HL-60/S4 treated with retinoic acid at 250 ng/mL for 4 days and 3 days (cell line): Measurements from ENCODE around the gene IL9R.
"Not testable (repeated sequence)": the region's sequence is repeated elsewhere in the genome, so short reads cannot be mapped to it uniquely, and the experiment has no call there.

Experiments
- in situ Hi-C: fragments of 300-500 bp; cut with MboI; formaldehyde crosslinking; loops from 2 replicates; pipeline ENCODE4 v1.7.0; 2022; ENCODE audit warnings: low sequenced_read_pairs

Gene IL9R

DNA sequence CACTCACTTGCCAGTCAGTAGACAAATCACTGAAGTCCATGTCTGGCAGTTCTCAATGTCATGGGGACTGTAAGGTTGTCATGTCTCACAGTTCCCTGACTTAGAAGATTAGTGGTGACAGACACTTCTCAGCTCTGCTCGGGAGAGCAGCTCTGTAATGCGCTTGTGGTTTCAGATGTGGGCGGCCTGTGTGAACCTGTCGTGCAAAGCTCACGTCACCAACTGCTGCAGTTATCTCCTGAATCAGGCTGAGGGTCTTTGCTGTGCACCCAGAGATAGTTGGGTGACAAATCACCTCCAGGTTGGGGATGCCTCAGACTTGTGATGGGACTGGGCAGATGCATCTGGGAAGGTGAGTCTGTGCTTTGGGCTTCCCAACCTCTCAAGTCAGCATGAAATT lies at the start of gene IL9R:
TSS of gene IL9R (plus strand) at position 261 of the 400 bp plus-strand sequence. CDS start at position 325, 64 bp downstream.
- in situ Hi-C loops = no loop called here

DNA sequence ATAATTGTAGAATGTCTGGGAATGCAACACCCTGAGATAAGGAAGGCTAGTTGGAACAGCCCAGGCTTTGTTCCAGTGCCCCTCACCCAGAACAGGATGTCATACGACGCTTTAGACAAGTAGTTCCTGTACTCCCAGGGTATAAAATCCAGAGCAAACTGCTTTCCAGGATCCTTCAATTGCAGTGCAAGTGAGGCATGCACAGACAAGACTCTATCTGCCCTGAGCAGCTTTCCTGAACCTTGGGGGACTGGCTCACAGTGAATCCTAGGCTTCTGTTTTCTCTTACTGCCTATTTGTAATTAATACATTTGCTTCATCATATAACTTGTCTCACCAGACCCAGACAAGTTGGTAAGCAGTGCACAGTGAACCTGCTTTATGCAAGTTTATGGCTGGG lies 48.4 kb upstream of the IL9R start:
- in situ Hi-C loops = no loop called here

- in situ Hi-C loops = no loop called here
Measured at GRCh38 chrX:155951237-155951789, 46.2 kb upstream of the IL9R start.

- in situ Hi-C loops = no loop called here
Measured at GRCh38 chrX:155953055-155953454, 44.4 kb upstream of the IL9R start.

GRCh38 chrX:155954793-155955192 lies 42.7 kb upstream of the IL9R start:
- in situ Hi-C loops = no loop called here

DNA sequence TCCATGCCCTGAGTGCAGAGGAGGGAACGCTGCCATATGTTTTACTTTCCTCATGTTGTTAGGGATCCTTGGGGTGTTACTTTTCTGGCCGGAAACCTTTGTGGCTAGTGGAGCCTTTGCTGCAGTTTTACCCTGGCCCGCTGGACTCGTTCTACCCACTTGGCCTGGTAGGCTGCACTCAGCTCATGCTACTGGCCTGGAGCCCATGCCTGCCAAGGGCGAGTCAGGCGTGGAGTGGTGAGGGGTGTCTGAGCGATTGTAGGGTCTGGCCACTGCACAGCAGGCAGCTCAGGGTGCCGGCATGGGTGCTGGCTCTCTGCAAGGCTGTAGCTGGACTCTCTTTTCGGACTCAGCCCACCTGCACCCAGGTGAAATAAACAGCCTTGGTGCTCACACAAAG lies 41.4 kb upstream of the IL9R start:
- in situ Hi-C loops = no loop called here

DNA sequence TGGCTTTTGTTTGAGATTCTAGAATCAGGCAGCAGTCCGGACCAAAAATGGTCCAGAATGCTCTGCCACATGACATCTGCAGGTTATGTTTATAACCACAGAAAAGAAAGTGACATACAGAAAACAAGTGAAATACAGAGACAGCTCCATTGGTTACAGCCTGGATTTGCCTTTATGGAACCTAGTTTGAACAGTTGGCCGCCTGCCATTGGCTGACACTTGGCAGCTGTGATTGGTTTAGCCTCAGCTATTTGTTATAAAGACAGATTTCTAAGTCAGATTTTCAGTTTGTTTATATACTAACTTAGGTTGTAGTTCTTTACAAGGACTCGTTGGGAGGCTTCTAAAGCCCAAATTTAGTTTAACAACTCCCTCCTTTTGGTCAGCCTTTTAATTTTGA lies 40.8 kb upstream of the IL9R start:
- in situ Hi-C loops = no loop called here

DNA sequence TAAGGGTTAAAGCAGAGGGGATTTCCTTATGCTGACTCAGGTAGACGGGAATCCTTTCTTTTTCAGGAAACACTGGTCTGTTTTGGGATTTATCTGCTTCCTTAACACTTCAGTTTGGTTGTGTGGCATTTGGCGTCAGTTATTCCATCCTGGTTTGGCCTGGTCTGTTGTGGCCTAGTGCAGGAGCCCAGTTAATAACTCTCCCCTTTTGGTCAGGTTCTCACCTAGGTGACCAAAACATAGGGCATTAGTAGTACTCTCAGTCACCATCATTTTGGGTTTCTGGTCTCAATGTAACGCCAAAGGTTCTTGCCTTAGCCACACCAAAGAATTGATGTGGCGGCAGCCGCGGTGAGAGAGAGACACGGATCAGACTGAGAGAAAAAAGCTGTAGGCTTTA lies 39.7 kb upstream of the IL9R start:
- in situ Hi-C loops = no loop called here

DNA sequence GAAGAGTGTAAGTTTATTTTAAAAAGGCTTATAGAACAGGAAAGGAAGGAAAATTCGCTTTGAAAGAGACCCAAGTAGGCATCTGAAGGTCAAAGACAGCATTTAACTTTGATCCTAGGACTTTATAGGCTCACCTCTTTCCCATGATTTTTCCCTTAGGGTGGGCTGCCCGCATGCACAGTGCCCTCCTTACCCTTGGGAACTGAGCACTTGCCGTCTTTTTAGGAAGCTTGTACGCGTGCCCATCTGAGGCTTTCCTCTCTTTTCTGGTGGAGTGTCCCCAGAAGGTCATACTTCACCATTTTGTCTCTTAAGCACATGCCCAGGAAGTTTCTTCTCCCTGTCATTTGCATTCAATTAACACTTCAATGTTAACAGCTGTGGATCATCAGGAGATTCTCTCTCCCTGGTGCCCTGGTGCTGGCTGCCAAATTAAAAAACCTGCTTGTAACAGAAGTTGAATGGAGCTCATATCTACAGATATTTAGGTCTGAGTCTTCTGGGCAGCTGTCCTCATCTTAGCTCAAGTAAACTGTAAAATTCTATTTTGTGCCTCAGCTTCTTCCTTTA lies 38.4 kb upstream of the IL9R start:
- in situ Hi-C loops = no loop called here

DNA sequence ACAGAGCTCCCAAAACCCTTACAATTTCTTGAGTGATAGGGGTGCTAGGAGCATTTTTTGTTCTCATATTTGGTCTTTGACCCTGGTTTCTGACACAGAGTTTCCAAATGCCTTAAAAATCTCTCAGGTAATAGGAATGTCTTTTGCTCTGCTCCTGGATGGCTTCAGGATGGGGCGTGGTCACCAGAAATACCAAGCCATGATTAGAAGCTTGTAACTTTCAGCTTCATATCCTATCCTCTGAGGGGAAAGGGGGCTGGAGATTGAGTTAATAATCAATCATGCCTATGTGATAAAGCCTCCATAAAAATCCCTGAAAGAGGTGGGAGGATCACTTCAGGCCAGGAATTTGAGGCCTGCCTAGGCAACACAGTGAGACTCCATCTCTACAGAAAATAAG lies 34.6 kb upstream of the IL9R start:
- in situ Hi-C loops = no loop called here

DNA sequence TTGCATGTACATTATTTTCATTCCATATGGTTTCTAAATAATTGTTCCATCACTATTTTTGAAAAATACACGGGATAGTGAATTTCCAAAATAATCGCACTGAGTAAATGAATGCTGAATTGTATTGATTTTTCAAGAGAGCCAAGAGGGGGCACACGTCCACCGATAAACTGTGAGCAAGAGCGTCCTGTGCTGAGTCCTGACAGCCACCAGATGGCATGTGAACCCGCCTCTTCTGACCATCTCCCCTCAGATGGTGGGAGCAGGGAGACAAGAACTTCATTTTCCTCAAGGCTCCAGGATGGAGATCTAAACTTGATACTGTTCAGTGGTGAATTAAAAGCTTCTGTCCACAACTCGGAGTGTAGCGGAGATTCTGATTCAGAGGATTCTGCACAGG lies 30.6 kb upstream of the IL9R start:
- in situ Hi-C loops = no loop called here

- in situ Hi-C loops = no loop called here
Measured at GRCh38 chrX:155967653-155968325, 29.7 kb upstream of the IL9R start.

DNA sequence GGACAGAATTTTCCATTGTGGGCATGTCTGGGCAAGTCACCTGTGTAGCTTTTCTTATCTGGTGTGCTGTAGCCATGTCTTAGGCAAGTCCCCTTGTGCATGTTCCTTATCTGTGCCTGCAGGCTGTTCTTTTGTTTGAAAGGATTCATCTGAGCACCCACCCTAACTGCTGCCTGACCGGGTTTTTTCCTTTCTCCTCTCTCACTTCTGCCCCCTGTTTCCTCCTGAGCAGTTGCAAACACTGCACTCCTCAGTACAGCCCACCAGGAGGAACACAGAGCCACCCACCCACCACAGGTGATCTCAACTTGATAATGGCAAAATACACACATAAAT lies 29.2 kb upstream of the IL9R start:
- in situ Hi-C loops = no loop called here

DNA sequence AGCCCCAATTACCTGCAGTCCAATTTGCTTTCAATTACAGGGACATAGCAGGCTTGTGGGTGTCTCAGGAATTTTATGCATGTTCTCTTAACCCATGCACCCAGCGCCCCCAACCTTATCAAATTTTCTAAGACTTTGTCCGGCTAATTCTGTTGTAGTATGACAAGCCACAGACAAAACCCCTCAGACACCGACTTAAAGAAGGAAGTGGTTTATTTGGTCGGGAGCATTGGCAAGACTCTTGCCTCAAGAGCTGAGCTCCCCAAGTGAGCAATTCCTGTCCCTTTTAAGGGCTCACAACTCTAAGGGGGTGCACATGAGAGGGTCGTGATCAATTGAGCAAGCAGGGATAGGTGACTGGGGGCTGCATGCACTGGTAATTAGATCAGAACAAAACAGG lies 28.7 kb upstream of the IL9R start:
- in situ Hi-C loops = no loop called here

DNA sequence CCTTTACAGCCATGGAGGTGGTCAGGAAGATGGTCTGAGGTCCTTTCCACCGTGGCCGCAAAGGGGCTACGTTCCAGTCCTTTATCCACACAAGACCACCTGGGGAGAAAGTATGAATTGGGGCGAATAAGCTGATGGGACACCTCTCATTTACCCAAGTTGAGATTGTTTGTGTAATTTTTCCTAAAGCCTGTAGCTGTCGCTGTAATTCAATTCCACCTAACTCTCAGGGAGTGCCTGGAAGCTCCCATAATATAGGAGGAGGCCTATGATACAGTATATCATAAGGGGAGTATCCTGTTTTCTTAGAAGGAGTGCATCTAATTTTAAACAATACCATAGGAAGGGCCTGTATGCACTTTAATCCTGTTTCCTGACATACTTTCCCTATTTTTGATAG lies 25.8 kb upstream of the IL9R start:
- in situ Hi-C loops = not testable (repeated sequence)

DNA sequence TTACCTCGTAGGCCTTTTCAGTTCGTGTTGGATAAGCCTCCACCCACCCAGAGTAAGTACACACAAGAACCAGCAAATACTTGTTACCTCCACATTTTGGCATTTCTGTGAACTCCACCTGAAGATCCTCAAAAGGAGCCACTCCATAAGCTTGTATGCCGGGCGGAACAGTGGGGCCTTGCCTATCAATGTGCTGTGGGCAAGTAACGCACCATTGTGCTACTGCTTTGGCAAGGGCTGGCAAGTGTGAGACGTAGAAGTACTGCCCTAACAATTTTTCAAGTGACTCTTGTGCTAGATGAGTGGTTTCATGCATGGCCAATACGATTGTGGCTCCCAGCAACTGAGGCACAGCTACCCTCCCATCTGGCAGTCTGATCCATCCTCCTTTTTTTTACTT lies 25.3 kb upstream of the IL9R start:
- in situ Hi-C loops = not testable (repeated sequence)

DNA sequence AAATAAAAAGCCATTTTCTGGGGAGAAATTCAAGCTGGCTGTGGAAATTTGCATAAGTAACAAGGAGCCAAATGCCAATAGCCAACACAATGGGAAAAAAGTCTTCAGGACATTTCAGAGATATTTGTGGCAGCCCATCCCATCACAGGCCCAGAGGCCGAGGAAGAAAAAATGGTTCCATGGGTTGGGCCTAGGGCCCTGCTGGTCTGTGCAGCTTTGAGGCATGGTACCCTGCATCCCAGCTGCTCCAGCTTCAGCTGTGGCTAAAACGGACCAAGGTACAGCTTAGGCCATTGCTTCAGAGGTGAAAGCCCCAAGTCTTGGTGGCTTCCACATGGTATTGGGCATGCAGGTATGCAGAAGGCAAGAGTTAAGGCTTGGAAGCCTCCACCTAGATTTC lies 14.2 kb upstream of the IL9R start:
- in situ Hi-C loops = no loop called here

GRCh38 chrX:155985208-155985607 lies 12.3 kb upstream of the IL9R start:
- in situ Hi-C loops = no loop called here

DNA sequence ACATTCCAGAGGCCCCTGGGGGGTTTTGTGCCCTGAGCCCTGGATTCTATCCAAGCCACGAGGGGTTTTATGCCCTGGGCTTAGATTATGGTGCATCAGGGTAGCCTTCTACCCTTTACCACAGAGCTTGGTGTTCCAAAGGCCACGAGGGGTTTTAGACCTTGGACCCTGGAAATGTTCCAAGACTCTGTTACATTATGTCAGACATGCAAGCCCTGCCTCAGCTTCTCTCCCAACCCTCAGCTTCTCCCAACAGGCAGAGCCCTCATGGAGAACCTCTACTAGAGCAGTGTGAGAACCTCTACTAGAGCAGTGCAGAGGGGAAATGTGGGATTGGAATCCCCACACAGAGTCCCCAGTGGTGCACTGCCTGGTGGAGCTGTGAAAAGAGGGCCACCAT lies 10.5 kb upstream of the IL9R start:
- in situ Hi-C loops = not testable (repeated sequence)

DNA sequence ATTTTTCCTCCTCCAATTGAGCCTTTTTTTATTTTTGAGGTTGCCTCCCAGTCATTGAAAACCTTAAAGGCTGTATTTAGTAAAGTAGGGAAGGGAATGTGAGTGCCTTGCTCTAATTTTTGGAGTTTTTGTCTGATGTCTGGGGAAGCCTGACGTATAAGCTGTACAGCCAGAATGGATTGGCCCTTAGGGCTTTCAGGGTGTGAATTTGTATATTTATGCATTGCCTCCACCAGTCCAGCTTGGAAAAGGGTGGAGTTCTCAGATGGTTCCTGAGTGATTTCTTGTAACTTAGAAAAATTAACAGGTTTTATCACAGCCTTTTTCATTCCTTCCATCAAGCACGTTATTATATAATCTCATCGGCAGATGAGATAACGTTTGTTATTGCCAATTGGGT lies 8.6 kb upstream of the IL9R start:
- in situ Hi-C loops = no loop called here

DNA sequence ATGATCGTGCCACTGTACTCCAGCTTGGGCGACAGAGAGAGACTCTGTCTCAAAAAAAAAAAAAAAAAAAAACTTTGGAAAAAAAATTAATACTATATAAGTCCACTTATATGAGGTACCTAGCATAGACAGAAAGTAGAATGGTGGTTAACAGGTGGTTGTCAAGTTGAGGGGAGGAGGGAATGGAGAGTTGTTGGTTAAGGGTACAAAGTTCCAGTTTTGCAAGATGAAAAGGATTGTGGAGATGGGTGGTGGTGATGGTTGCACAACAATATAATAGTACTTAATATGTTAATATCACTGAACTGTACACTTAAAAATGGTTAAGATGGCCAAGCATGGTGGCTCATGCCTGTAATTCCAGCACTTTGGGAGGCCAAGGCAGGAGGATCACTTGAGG lies 4.1 kb upstream of the IL9R start:
- in situ Hi-C loops = no loop called here

GRCh38 chrX:155995321-155995875 lies 2.1 kb upstream of the IL9R start:
- in situ Hi-C loops = no loop called here

- in situ Hi-C loops = no loop called here
Measured at GRCh38 chrX:155998116-155998515, 620 bp downstream of the IL9R start.
